Ovary (tissue), 9 donors: Measurements from ENCODE around the gene MYRIP. TPM values are rescaled to one million over a fixed set of nuclear protein-coding genes. Genes with fewer than 3 reads are reported as not detected.
"Not testable (repeated sequence)": the region's sequence is repeated elsewhere in the genome, so short reads cannot be mapped to it uniquely, and the experiment has no call there.

Source experiments
- DNase-seq, 5 donors: peaks; one replicate each; pipeline ENCODE4 v3.0.0-alpha.2; 2019 to 2020
- H3K27ac ChIP-seq, 2 donors: fragments of 200-600 bp; one replicate each; pipeline versions ENCODE4 v1.5.1 to v1.8.0; 2019 to 2022
- H3K27me3 ChIP-seq: fragments of 200-600 bp; one replicate; pipeline ENCODE4 v1.8.0; 2022
- H3K36me3 ChIP-seq: fragments of 200-600 bp; sonication (generic); one replicate; pipeline ENCODE4 v1.5.1; 2019
- H3K4me1 ChIP-seq: one replicate; pipeline ENCODE4 v1.8.1; 2013; ENCODE audit warnings: mild to moderate bottlenecking, moderate library complexity; ENCODE audit not compliant: insufficient read depth
- H3K4me3 ChIP-seq: fragments of 200-600 bp; sonication (generic); one replicate; pipeline ENCODE4 v1.5.1; 2017
- H3K9me3 ChIP-seq, 2 donors: fragments of 200-600 bp in 1 of 2; sonication (generic) in 1 of 2; one replicate each; pipeline versions ENCODE4 v1.5.1 to v1.8.1; 2013 to 2019; ENCODE audit warnings: mild to moderate bottlenecking in 1 of 2, moderate library complexity in 1 of 2
- CTCF ChIP-seq, 3 donors: fragments of 450-650 bp in 2 of 3; fragments of 200-600 bp in 1 of 3; IDR thresholded peaks; one replicate each; pipeline versions ENCODE4 v1.5.1 to v1.8.0; 2016 to 2022; ENCODE audit warnings: antibody characterized with exemption in 3 of 3, mild to moderate bottlenecking in 1 of 3
- EP300 ChIP-seq: sonication (generic); formaldehyde crosslinking; IDR thresholded peaks from one replicate; pipeline ENCODE4 v1.6.1; 2017; ENCODE audit warnings: antibody characterized with exemption
- POLR2A ChIP-seq: fragments of 450-650 bp; IDR thresholded peaks from one replicate; pipeline ENCODE4 v1.6.1; 2017; ENCODE audit warnings: antibody characterized with exemption, mild to moderate bottlenecking, moderate library complexity
- whole genome bisulfite sequencing, 3 donors: extraction: QIAGEN DNeasy Blood & Tissue Kit in 1 of 3; methylation state at CpG; one replicate each; pipeline versions ENCODE4 v1.1.5 to v1.1.7; 2013 to 2017; 5-methylcytosine and 5-hydroxymethylcytosine counted together
- intact Hi-C, 4 donors: fragments of 100-400 bp; cut with DNase I; formaldehyde crosslinking; loops; one replicate each; pipeline versions ENCODE4 v1.11.0 to v1.15.1; 2022 to 2023
- polyA plus RNA-seq, 2 donors: library from polyadenylated mRNA; stranded (reverse); fragments of 200-250 nt in 1 of 2; fragments of 350-450 nt in 1 of 2; fragmentation: Illumina TruSeq in 1 of 2; extraction: RNeasy Lipid Tissue Mini Kit (QIAGEN cat#74804) in 1 of 2; gene quantifications; one replicate each; pipeline ENCODE4 v1.2.3, GENCODE V29; 2013 to 2014
- total RNA-seq, 7 donors: library from RNA; depleted of rRNA in 2 of 7; stranded (reverse); fragments of >200 nt in 2 of 7; fragmentation: NEBNext Ultra II Directional in 3 of 7; extraction: Animal tissue kit (Norgen Biotek cat#: 25700) in 3 of 7; gene quantifications; one replicate each; pipeline versions ENCODE4 v1.1.0 to v1.2.4, GENCODE V29; 2016 to 2023
- donor health status: DM: no; HTN: no; CAD: no; lungs with moderate emphysema.
- donor health status: DM: no; HTN: no; CAD: no.
- donor health status: Bipolar disorder and iron deficiency.
- donor health status: DM: yes; HTN: yes; CAD: no.
- donor health status: DM: no; HTN: no; CAD: no.
- donor health status: DM: yes; HTN: yes; CAD: no.

MYRIP gene
- total and polyA plus RNA-seq, 9 donors: 2.8 to 8.4 (median 4.5) TPM

GRCh38 chr3:40278791-40279190 lies 469.4 kb downstream of the MYRIP start:
- H3K4me1 ChIP-seq: no peaks in the 10 kb centered on the region
- intact Hi-C loops: no loop called here
- H3K27me3 ChIP-seq: no peaks in the 10 kb centered on the region
- TF ChIP-seq EP300 (no peak), POLR2A (no peak), CTCF (IDR thresholded peaks at IDR 0.05) (no peak)
- H3K4me3 ChIP-seq: no peak overlapping the region
- no peak for DNase-seq
- H3K36me3 ChIP-seq: no peaks in the 10 kb centered on the region
- no peak overlapping the region for H3K27ac ChIP-seq
- WGBS, 3 donors: 0 to 3% (median 0%) methylated on average over 1 of the region's 1 CpG
- H3K9me3 ChIP-seq: no peaks in the 10 kb centered on the region

GRCh38 chr3:40281995-40282394 lies 472.6 kb downstream of the MYRIP start:
- Histone ChIP-seq H3K27ac (no peak overlapping the region), H3K36me3 (no peaks in the 10 kb centered on the region), H3K4me3 (no peak overlapping the region), H3K4me1 (no peaks in the 10 kb centered on the region), H3K27me3 (no peaks in the 10 kb centered on the region), H3K9me3 (no peaks in the 10 kb centered on the region)
- no peak for TF ChIP-seq EP300
- no peak for TF ChIP-seq CTCF (IDR thresholded peaks at IDR 0.05)
- no peak for DNase-seq
- intact Hi-C loops: no loop called here
- 80 to 84% (median 81%) methylated on average over 2 of the region's 2 CpGs for WGBS, 3 donors

- H3K27ac ChIP-seq, H3K36me3 ChIP-seq, H3K9me3 ChIP-seq, H3K27me3 ChIP-seq, H3K4me1 ChIP-seq, DNase-seq, intact Hi-C loops, H3K4me3 ChIP-seq: not testable (repeated sequence)
- 95 to 97% (median 96%) methylated on average over 5 of the region's 5 CpGs for WGBS, 3 donors
Measured at GRCh38 chr3:40283057-40283456, 473.6 kb downstream of the MYRIP start.

- 93 to 95% (median 94%) methylated on average over 2 of the region's 2 CpGs for WGBS, 3 donors
- Histone ChIP-seq H3K27me3 (no peaks in the 10 kb centered on the region), H3K4me3 (no peak overlapping the region), H3K9me3 (no peaks in the 10 kb centered on the region), H3K27ac (no peak overlapping the region), H3K4me1 (no peaks in the 10 kb centered on the region), H3K36me3 (no peaks in the 10 kb centered on the region)
- TF ChIP-seq POLR2A (no peak), EP300 (no peak), CTCF (IDR thresholded peaks at IDR 0.05) (no peak)
- no peak for DNase-seq
- intact Hi-C loops: no loop called here
Measured at GRCh38 chr3:40287248-40287647, 477.8 kb downstream of the MYRIP start.

GRCh38 chr3:40290396-40290795 lies 481.0 kb downstream of the MYRIP start:
- Histone ChIP-seq H3K27ac (no peak overlapping the region), H3K4me3 (no peak overlapping the region), H3K9me3 (no peaks in the 10 kb centered on the region), H3K27me3 (no peaks in the 10 kb centered on the region), H3K4me1 (no peaks in the 10 kb centered on the region), H3K36me3 (no peaks in the 10 kb centered on the region)
- DNase-seq: no peak
- 92 to 95% (median 94%) methylated on average over 6 of the region's 6 CpGs for WGBS, 3 donors
- TF ChIP-seq CTCF (IDR thresholded peaks at IDR 0.05): no peak
- TF ChIP-seq EP300: no peak
- TF ChIP-seq POLR2A: no peak
- intact Hi-C loops: no loop called here
